Hair follicular keratinocyte (primary cell): ENCODE results near the gene CDC42BPA. TPM values are rescaled to one million over a fixed set of nuclear protein-coding genes. Genes with fewer than 3 reads are reported as not detected.

Experiments used
- total RNA-seq: library from RNA; depleted of rRNA; stranded (reverse); fragments of >200 nt; gene quantifications from 2 replicates; pipeline ENCODE4 v1.2.3, GENCODE V29; 2015

CDC42BPA gene
- total RNA-seq = 11.0 and 14.8 TPM in 2 replicates

GRCh38 chr1:227318016-227318852 is at the start of gene CDC42BPA:
Gene CDC42BPA (minus strand): TSS chr1:227318492. CDS start chr1:227317182, 1,310 bp downstream.

DNA sequence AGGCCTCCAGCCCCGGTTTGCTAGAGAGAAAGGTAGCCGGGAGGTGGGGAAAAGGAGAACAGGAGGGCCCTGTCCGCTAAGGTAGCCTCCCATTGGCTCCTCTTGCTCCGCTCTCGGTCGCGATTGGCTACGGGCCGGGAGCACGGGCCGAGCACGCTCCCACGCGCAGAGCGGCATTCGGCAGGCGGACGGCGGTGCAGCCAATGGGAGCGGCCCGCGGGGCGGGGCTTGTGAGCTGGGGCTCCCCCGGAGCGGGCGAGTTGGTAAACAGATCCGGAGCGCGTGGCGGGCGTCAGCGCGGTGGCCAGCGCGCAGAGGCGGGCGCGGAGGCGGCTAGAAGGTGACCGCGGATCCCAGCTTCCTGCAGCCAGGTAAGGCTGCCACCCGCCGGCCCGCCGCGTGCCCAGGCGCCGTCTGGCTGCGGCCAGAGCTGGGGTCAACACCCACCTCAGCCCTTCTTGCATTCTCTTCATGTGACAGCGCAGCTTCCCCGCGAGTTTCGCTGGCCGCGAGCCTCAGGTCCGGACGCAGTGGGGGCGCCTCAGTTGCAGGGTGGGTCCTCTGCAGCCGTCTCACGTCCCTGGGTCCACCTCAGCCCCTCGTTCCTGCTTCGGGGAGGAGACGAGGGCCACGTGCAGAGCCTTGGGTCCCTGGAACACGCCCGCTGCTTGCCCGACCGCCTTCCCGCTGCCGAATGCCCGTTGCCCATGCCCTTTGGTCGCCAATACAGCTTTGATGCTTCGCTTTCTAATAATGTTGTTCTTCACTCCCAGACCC is 378.1 kb downstream of the CDC42BPA start, which contains the start of gene COQ8A:
TSS of gene COQ8A (plus strand) at position 266 of the 777 bp plus-strand sequence. CDS start 21,092 bp downstream, outside the sequence.

Other genes with a start within 250 kb of the CDC42BPA start
- gene ZNF678, start 245.1 kb upstream of the CDC42BPA start, total RNA-seq = 1.5 and 5.7 TPM in 2 replicates